Measurements from ENCODE around the gene BCOR. TPM values are rescaled to one million over a fixed set of nuclear protein-coding genes. Genes with fewer than 3 reads are reported as not detected.

BCOR gene
- total and polyA plus RNA-seq, 2 of the 13 experiments (the other 11 are each of a cell fraction or from before 2014, with no cell fraction given): 14.3 to 15.2 TPM

- TF ChIP-seq ZNF281 (CRISPR knock-in tag; IDR thresholded peaks at IDR 0.05; ENCODE audit: borderline replicate concordance): peak; percentile 37; the same call in 1 of the 2 replicates
- no peak for TF ChIP-seq HNRNPK (IDR thresholded peaks at IDR 0.05; ENCODE audit: low read depth, low read length, poor library complexity, severe bottlenecking)
- no peak for TF ChIP-seq HCFC1 (IDR thresholded peaks at IDR 0.05; ENCODE audit: low read depth, low read length)
- no peak for TF ChIP-seq MED13 (CRISPR knock-in tag; IDR thresholded peaks at IDR 0.05)
- TF ChIP-seq ZIK1 (CRISPR knock-in tag; IDR thresholded peaks at IDR 0.05; ENCODE audit: borderline replicate concordance, low read depth): no peak
- TF ChIP-seq ZNF142 (CRISPR knock-in tag; IDR thresholded peaks at IDR 0.05): no peak
- TF ChIP-seq GLMP (CRISPR knock-in tag; IDR thresholded peaks at IDR 0.05; ENCODE audit: borderline replicate concordance): no peak
- no peak for TF ChIP-seq BRCA1 (CRISPR knock-in tag; IDR thresholded peaks at IDR 0.05)
- TF ChIP-seq ZNF12 (CRISPR knock-in tag; IDR thresholded peaks at IDR 0.05): no peak
- no peak for TF ChIP-seq ZNF30 (CRISPR knock-in tag; IDR thresholded peaks at IDR 0.05)
- no peak for TF ChIP-seq GLI4 (CRISPR knock-in tag; IDR thresholded peaks at IDR 0.05; ENCODE audit: borderline replicate concordance)
- no peak for TF ChIP-seq RFX3 (CRISPR knock-in tag; IDR thresholded peaks at IDR 0.05)
- TF ChIP-seq ZNF784 (CRISPR knock-in tag; IDR thresholded peaks at IDR 0.05; ENCODE audit: borderline replicate concordance): no peak
- 0 out of 2 replicates have a peak, but pooled peaks have one; percentile 14 for TF ChIP-seq KAT8 (CRISPR knock-in tag; IDR thresholded peaks at IDR 0.05)
- no peak for TF ChIP-seq SOX13 (IDR thresholded peaks at IDR 0.05)
- TF ChIP-seq SOX13 (CRISPR knock-in tag; conservative IDR thresholded peaks at IDR 0.05 in 1 of 2, IDR thresholded peaks at IDR 0.05 in 1 of 2): peak in 1 of 2 experiments; percentile 58; a peak in 1 of 4 replicates
- TF ChIP-seq MXD4 (CRISPR knock-in tag; IDR thresholded peaks at IDR 0.05): no peak
- TF ChIP-seq HMGA1 (CRISPR knock-in tag; conservative IDR thresholded peaks at IDR 0.05): no peak
- peak; percentile 39; the same call in 1 of the 2 replicates for TF ChIP-seq RARA (CRISPR knock-in tag; IDR thresholded peaks at IDR 0.05)
Observed at GRCh38 chrX:40003428-40004245, 94.1 kb downstream of the BCOR start (continued).
